ENCODE data around the gene PROSER3. TPM values are rescaled to one million over a fixed set of nuclear protein-coding genes. Genes with fewer than 3 reads are reported as not detected.
"Not testable (repeated sequence)": the region's sequence is repeated elsewhere in the genome, so short reads cannot be mapped to it uniquely, and the experiment has no call there.

Gene PROSER3
- total and polyA plus RNA-seq, 2 donors (not counting 1 experiment from before 2014, with no cell fraction given), result 3.8 to 8.1 TPM

DNA sequence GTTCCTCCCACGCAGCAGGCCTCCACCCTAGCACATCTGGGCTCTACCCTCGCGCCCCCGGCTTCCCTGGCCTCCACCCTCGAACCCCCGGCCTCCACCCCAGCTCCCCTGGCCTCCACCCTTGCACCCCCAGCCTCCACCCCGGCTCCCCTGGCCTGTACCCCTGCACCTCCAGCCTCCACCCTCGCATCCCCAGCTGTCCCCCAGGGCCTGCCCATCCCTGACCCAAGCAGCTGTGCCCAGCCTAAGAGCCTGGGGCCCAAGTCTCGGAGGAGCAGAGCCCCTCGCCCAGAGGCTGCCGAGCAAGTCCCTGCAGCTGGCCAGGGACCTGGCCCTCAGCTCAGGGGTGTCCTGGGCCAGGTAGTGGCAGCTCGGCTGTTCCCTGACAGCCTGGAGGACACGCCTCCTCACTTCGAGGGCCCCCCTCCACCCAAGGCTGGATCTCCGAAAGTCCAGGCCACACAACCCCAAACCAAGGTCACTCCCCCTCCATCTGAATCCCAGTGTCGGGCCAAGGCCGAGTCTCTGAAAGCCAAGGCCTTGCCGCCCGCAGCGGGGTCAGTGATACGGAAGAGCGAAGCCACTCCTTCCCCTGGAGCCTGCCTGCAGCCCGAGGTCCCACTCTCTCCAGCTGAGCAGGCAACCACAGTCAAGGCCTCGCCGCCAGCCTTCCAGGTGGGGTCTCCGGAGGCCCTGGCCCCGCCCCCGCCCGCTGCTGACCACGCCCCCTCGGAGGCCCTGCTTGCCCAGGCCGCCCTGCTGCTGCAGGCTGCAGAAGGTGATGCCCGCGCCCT, 9.5 kb downstream of the PROSER3 start:
- H3K27ac ChIP-seq (ENCODE audit: insufficient read depth, low read length), result no peak overlapping the region
- no peak for DNase-seq (ENCODE audit: low read depth in 2 of 2)
- no peak overlapping the region for H3K4me2 ChIP-seq (ENCODE audit: extremely low read depth, insufficient read depth, low read length)
- H3K27me3 ChIP-seq (ENCODE audit: control insufficient read depth, insufficient read depth, low read length), result no peaks in the 10 kb centered on the region
- H3K4me1 ChIP-seq (ENCODE audit: control insufficient read depth, extremely low read depth, insufficient read depth, low read length), result no peaks in the 10 kb centered on the region
- no peak overlapping the region for H2AFZ ChIP-seq (ENCODE audit: low read length)
- no peak overlapping the region for H3K9ac ChIP-seq (ENCODE audit: insufficient read depth, low read length)
- TF ChIP-seq EZH2 (IDR thresholded peaks at IDR 0.05; ENCODE audit: low read length, missing control alignments) (no peak), CTCF (conservative IDR thresholded peaks at IDR 0.05 in 1 of 2, IDR thresholded peaks at IDR 0.05 in 1 of 2; ENCODE audit: low read depth in 1 of 2, low read length in 2 of 2) (no peak)
- H4K20me1 ChIP-seq (ENCODE audit: control insufficient read depth, extremely low read depth, insufficient read depth, low read length), result no peaks in the 10 kb centered on the region
- no peaks in the 10 kb centered on the region for H3K9me3 ChIP-seq (ENCODE audit: control insufficient read depth, insufficient read depth, low read depth, low read length)
- no peaks in the 10 kb centered on the region for H3K79me2 ChIP-seq (ENCODE audit: control insufficient read depth, insufficient read depth, low read length)
- no peak overlapping the region for H3K4me3 ChIP-seq (replicated peaks in 1 of 4; ENCODE audit: control extremely low read depth in 1 of 4, insufficient read depth in 1 of 4, low read depth in 3 of 4, low read length in 4 of 4)
- H3K36me3 ChIP-seq (ENCODE audit: control insufficient read depth, insufficient read depth, low read length), result peaks cover 11% of the 10 kb centered on the region

DNA sequence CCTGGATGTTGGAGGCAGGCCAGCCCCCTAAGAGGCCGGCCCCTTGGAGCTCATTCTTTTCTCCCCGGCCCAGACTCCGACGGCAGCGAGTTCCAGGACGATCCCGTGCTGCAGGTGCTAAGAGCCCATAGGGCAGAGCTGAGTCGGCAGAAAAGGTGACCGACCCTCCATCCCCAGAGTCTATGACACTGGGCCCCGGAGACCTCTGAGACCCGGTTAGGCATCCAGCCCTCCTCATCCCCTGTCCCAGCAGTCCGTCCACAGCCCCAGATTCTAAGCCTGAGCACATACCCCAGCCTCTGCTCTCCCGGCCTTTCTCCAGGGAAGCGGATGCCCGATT, 10.1 kb downstream of the PROSER3 start:
- DNase-seq (ENCODE audit: low read depth in 2 of 2), result no peak
- H3K4me3 ChIP-seq (replicated peaks in 1 of 4; ENCODE audit: control extremely low read depth in 1 of 4, insufficient read depth in 1 of 4, low read depth in 3 of 4, low read length in 4 of 4), result no peak overlapping the region
- no peaks in the 10 kb centered on the region for H3K79me2 ChIP-seq (ENCODE audit: control insufficient read depth, insufficient read depth, low read length)
- no peaks in the 10 kb centered on the region for H3K27me3 ChIP-seq (ENCODE audit: control insufficient read depth, insufficient read depth, low read length)
- no peaks in the 10 kb centered on the region for H3K9me3 ChIP-seq (ENCODE audit: control insufficient read depth, insufficient read depth, low read depth, low read length)
- H2AFZ ChIP-seq (ENCODE audit: low read length), result no peak overlapping the region
- no peaks in the 10 kb centered on the region for H3K4me1 ChIP-seq (ENCODE audit: control insufficient read depth, extremely low read depth, insufficient read depth, low read length)
- no peak overlapping the region for H3K9ac ChIP-seq (ENCODE audit: insufficient read depth, low read length)
- H3K27ac ChIP-seq (ENCODE audit: insufficient read depth, low read length), result no peak overlapping the region
- no peaks in the 10 kb centered on the region for H4K20me1 ChIP-seq (ENCODE audit: control insufficient read depth, extremely low read depth, insufficient read depth, low read length)
- TF ChIP-seq CTCF (conservative IDR thresholded peaks at IDR 0.05 in 1 of 2, IDR thresholded peaks at IDR 0.05 in 1 of 2; ENCODE audit: low read depth in 1 of 2, low read length in 2 of 2) (no peak), EZH2 (IDR thresholded peaks at IDR 0.05; ENCODE audit: low read length, missing control alignments) (no peak)
- peaks cover 11% of the 10 kb centered on the region for H3K36me3 ChIP-seq (ENCODE audit: control insufficient read depth, insufficient read depth, low read length)
- H3K4me2 ChIP-seq (ENCODE audit: extremely low read depth, insufficient read depth, low read length), result no peak overlapping the region

- DNase-seq (ENCODE audit: low read depth in 2 of 2); H3K9ac ChIP-seq (ENCODE audit: insufficient read depth, low read length): not testable (repeated sequence)
Observed at GRCh38 chr19:35772362-35772761, 14.4 kb downstream of the PROSER3 start.

More at GRCh38 chr19:35772362-35772761, 14.4 kb downstream of the PROSER3 start:
- H3K27ac ChIP-seq (ENCODE audit: insufficient read depth, low read length); H3K9me3 ChIP-seq (ENCODE audit: control insufficient read depth, insufficient read depth, low read depth, low read length); H3K79me2 ChIP-seq (ENCODE audit: control insufficient read depth, insufficient read depth, low read length); H2AFZ ChIP-seq (ENCODE audit: low read length); H3K36me3 ChIP-seq (ENCODE audit: control insufficient read depth, insufficient read depth, low read length); H4K20me1 ChIP-seq (ENCODE audit: control insufficient read depth, extremely low read depth, insufficient read depth, low read length); H3K4me2 ChIP-seq (ENCODE audit: extremely low read depth, insufficient read depth, low read length); H3K4me3 ChIP-seq (replicated peaks in 1 of 4; ENCODE audit: control extremely low read depth in 1 of 4, insufficient read depth in 1 of 4, low read depth in 3 of 4, low read length in 4 of 4); H3K27me3 ChIP-seq (ENCODE audit: control insufficient read depth, insufficient read depth, low read length); H3K4me1 ChIP-seq (ENCODE audit: control insufficient read depth, extremely low read depth, insufficient read depth, low read length): not testable (repeated sequence)
